Lower leg skin (tissue), 4 donors: Measurements from ENCODE around the gene TCERG1L. TPM values are rescaled to one million over a fixed set of nuclear protein-coding genes. Genes with fewer than 3 reads are reported as not detected.

Source experiments
- DNase-seq, 2 donors: peaks; one replicate each; pipeline ENCODE4 v3.0.0-alpha.2; 2019; ENCODE audit warnings: low spot score in 2 of 2
- H3K4me3 ChIP-seq: fragments of 200-600 bp; sonication (generic); 2 replicates; pipeline ENCODE4 v1.5.1; 2017; ENCODE audit warnings: mild to moderate bottlenecking, low read depth; ENCODE audit not compliant: poor library complexity, severe bottlenecking
- CTCF ChIP-seq, 3 donors: fragments of 450-650 bp; IDR thresholded peaks; one replicate each; pipeline ENCODE4 v1.5.1; 2016; ENCODE audit warnings: antibody characterized with exemption in 3 of 3, mild to moderate bottlenecking in 3 of 3, moderate library complexity in 2 of 3
- POLR2A ChIP-seq, 2 donors: fragments of 450-650 bp; IDR thresholded peaks; one replicate each; pipeline ENCODE4 v1.6.1; 2016 to 2017; ENCODE audit warnings: antibody characterized with exemption in 2 of 2, mild to moderate bottlenecking in 1 of 2, moderate library complexity in 1 of 2
- WGBS, 2 donors: methylation state at CpG; one replicate each; pipeline ENCODE4 v1.1.5; 2018; 5-methylcytosine and 5-hydroxymethylcytosine counted together
- intact Hi-C: fragments of 100-400 bp; cut with DNase I; formaldehyde crosslinking; loops from one replicate; pipeline ENCODE4 v1.15.0; 2023; ENCODE audit warnings: low total_unique reads
- total RNA-seq, 4 donors: library from RNA; depleted of rRNA; stranded (reverse); fragments of >200 nt; gene quantifications; one replicate each; pipeline ENCODE4 v1.1.0, GENCODE V29; 2016

The TCERG1L gene
- total RNA-seq, 4 donors from 2014 or later = 0.57 to 1.1 (median 0.90) TPM

- no peak overlapping the region for H3K4me3 ChIP-seq
- WGBS, 2 donors = 3 to 7% methylated on average over 4 of the region's 4 CpGs
- no peak for TF ChIP-seq CTCF (IDR thresholded peaks at IDR 0.05)
- TF ChIP-seq POLR2A (IDR thresholded peaks at IDR 0.05) = no peak
- no peak for DNase-seq
- intact Hi-C loops = no loop called here
Measured at GRCh38 chr10:131310142-131310541, 1.4 kb downstream of the TCERG1L start.

GRCh38 chr10:131300508-131300907 lies 11.0 kb downstream of the TCERG1L start:
- intact Hi-C loops = no loop called here
- H3K4me3 ChIP-seq = no peak overlapping the region
- DNase-seq = no peak
- WGBS, 2 donors = 56 to 69% methylated on average over 3 of the region's 3 CpGs
- TF ChIP-seq POLR2A (IDR thresholded peaks at IDR 0.05) = no peak

- H3K4me3 ChIP-seq = no peak overlapping the region
- whole genome bisulfite sequencing, 2 donors = 57 to 69% methylated on average over 7 of the region's 7 CpGs
- TF ChIP-seq CTCF (IDR thresholded peaks at IDR 0.05) = no peak
- TF ChIP-seq POLR2A (IDR thresholded peaks at IDR 0.05) = no peak
- no peak for DNase-seq
- intact Hi-C loops = no loop called here
Measured at GRCh38 chr10:131290781-131291180, 20.7 kb downstream of the TCERG1L start.

- TF ChIP-seq CTCF (IDR thresholded peaks at IDR 0.05) = no peak
- 89 to 91% methylated on average over 12 of the region's 12 CpGs for WGBS, 2 donors
- no peak for DNase-seq
- intact Hi-C loops = no loop called here
- H3K4me3 ChIP-seq = no peak overlapping the region
Measured at GRCh38 chr10:131288648-131289047, 22.9 kb downstream of the TCERG1L start.

- intact Hi-C loops = no loop called here
- DNase-seq = no peak
- H3K4me3 ChIP-seq = no peak overlapping the region
- no peak for TF ChIP-seq CTCF (IDR thresholded peaks at IDR 0.05)
- no peak for TF ChIP-seq POLR2A (IDR thresholded peaks at IDR 0.05)
- WGBS, 2 donors = 84 to 88% methylated on average over 9 of the region's 9 CpGs
Measured at GRCh38 chr10:131282961-131283360, 28.6 kb downstream of the TCERG1L start.

GRCh38 chr10:131280101-131280500 lies 31.4 kb downstream of the TCERG1L start:
- no peak overlapping the region for H3K4me3 ChIP-seq
- intact Hi-C loops = no loop called here
- 56 to 57% methylated on average over 1 of the region's 1 CpG for WGBS, 2 donors
- DNase-seq = no peak
- no peak for TF ChIP-seq POLR2A (IDR thresholded peaks at IDR 0.05)
- no peak for TF ChIP-seq CTCF (IDR thresholded peaks at IDR 0.05)
